Hepatocyte (in vitro differentiated cells): Measurements from ENCODE around the gene NFIA.

Experiments used
- CTCF ChIP-seq: fragments of 200-600 bp; sonication (generic); IDR thresholded peaks from 2 replicates; pipeline ENCODE4 v1.5.1; 2016; ENCODE audit warnings: antibody characterized with exemption, mild to moderate bottlenecking; ENCODE audit not compliant: poor library complexity
- EZH2 ChIP-seq: fragments of 200-600 bp; sonication (generic); IDR thresholded peaks from 2 replicates; pipeline ENCODE4 v1.6.1; 2016; ENCODE audit warnings: antibody characterized with exemption, mild to moderate bottlenecking, borderline replicate concordance
- EZH2phosphoT487 ChIP-seq: fragments of 200-600 bp; sonication (generic); IDR thresholded peaks from one replicate; pipeline ENCODE4 v1.6.1; 2018; ENCODE audit warnings: antibody characterized with exemption, mild to moderate bottlenecking, low read depth, moderate library complexity; ENCODE audit not compliant: unreplicated experiment, severe bottlenecking

GRCh38 chr1:61494000-61494399, 411.6 kb downstream of the NFIA start:
- TF ChIP-seq EZH2: no peak
- no peak for TF ChIP-seq CTCF
- TF ChIP-seq EZH2phosphoT487: no peak
